ENCODE measurements around the gene KRTAP29-1.

GRCh38 chr17:41301204-41301790, 1.4 kb downstream of the KRTAP29-1 start:
- TF ChIP-seq CTCF (IDR thresholded peaks at IDR 0.05; ENCODE audit: low read depth, low read length) (no peak), POLR2A (IDR thresholded peaks at IDR 0.05; ENCODE audit: extremely low read depth, insufficient read length) (no peak), MYC (IDR thresholded peaks at IDR 0.05; ENCODE audit: low read depth, low read length) (no peak), MAX (IDR thresholded peaks at IDR 0.05; ENCODE audit: low read depth, low read length) (no peak)
